ENCODE measurements around the gene KRTAP4-6. TPM values are rescaled to one million over a fixed set of nuclear protein-coding genes. Genes with fewer than 3 reads are reported as not detected.

The KRTAP4-6 gene
- total and polyA plus RNA-seq, 2 of the 8 experiments (the other 6 are each of a cell fraction or from before 2014, with no cell fraction given) = not detected

DNA sequence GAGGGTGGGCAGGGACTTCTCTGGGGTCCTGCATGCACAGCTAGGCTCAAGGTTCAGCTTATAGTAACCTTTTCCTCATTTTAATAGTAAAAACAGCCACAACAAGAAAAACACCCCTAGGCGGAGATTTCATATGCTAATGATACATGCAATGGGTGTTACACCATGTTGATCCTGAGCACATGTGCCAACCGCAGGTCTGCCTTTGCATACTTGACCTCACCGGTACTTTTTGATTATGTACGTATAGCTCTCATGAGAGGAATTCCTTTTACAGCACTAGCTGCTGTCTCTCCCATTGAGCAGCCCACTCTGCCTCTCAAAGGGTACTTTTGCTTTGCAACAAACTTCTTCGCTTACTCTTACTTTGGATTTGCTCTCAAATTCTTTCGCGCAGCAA lies 44.3 kb downstream of the KRTAP4-6 start:
- POLR2A ChIA-PET (ENCODE audit: partially characterized antibody) = no interaction called here
- no peak overlapping the region for H4K5ac ChIP-seq (ENCODE audit: insufficient read length, low read depth, low read length)
- H3K56ac ChIP-seq (replicated peaks; ENCODE audit: insufficient read length, low read depth, low read length) = no peak overlapping the region
- no peak overlapping the region for H3K4me2 ChIP-seq (ENCODE audit: insufficient read depth in 1 of 2, low read depth in 2 of 2, low read length in 2 of 2)
- no peak overlapping the region for H2AK5ac ChIP-seq (ENCODE audit: low read depth, low read length)
- WGBS, 2 experiments (ENCODE audit: extremely low coverage in 1 of 2, insufficient coverage in 1 of 2, insufficient read length in 1 of 2, insufficient replicate concordance in 2 of 2, low coverage in 1 of 2, low lambda C conversion rate in 2 of 2, missing lambda C conversion rate in 1 of 2) = 86% methylated on average over 7 of the region's 7 CpGs; no CpG with 5 or more reads in 1 of the 2 experiments
- H2BK15ac ChIP-seq (ENCODE audit: low read length) = no peak overlapping the region
- H3K4me3 ChIP-seq (ENCODE audit: extremely low read depth in 1 of 4, insufficient read depth in 2 of 4, low read depth in 3 of 4, low read length in 4 of 4) = no peak overlapping the region
- H2BK12ac ChIP-seq (ENCODE audit: low read depth, low read length) = no peak overlapping the region
- H3K27me3 ChIP-seq (replicated peaks in 1 of 4; ENCODE audit: control insufficient read depth in 3 of 4, extremely low read depth in 1 of 4, insufficient read depth in 3 of 4, low read length in 3 of 4) = no peaks in the 10 kb centered on the region
- no peak overlapping the region for H3K4ac ChIP-seq (replicated peaks; ENCODE audit: insufficient read length, low read depth, low read length)
- no peaks in the 10 kb centered on the region for H3K36me3 ChIP-seq (ENCODE audit: control insufficient read depth in 2 of 4, insufficient read depth in 4 of 4, low read length in 3 of 4)
- no peaks in the 10 kb centered on the region for H3K79me1 ChIP-seq (ENCODE audit: low read depth, low read length)
- no peak overlapping the region for H4K8ac ChIP-seq (ENCODE audit: extremely low read depth, insufficient read depth, low read length)
- H2BK120ac ChIP-seq (replicated peaks; ENCODE audit: low read depth, low read length) = no peak overlapping the region
- no peak overlapping the region for H3K9ac ChIP-seq (replicated peaks in 1 of 4; ENCODE audit: extremely low read depth in 1 of 4, low read depth in 3 of 4, low read length in 3 of 4)
- H2BK20ac ChIP-seq (ENCODE audit: low read length) = no peak overlapping the region
- H3K27ac ChIP-seq (ENCODE audit: low read depth, low read length) = no peak overlapping the region
- no peak overlapping the region for H2BK5ac ChIP-seq (ENCODE audit: low read depth, low read length)
- no peaks in the 10 kb centered on the region for H3K23me2 ChIP-seq (ENCODE audit: low read depth, low read length)
- no peak for DNase-seq (ENCODE audit: low read depth in 1 of 2, low spot score in 2 of 2)
- H2AFZ ChIP-seq (ENCODE audit: low read length) = no peak overlapping the region
- no peaks in the 10 kb centered on the region for H4K20me1 ChIP-seq (replicated peaks in 1 of 2; ENCODE audit: control insufficient read depth in 1 of 2, insufficient read depth in 2 of 2, low read length in 2 of 2)
- no peak overlapping the region for H4K91ac ChIP-seq (replicated peaks; ENCODE audit: insufficient read length, low read length)
- no peaks in the 10 kb centered on the region for H3K4me1 ChIP-seq (replicated peaks in 1 of 4; ENCODE audit: control insufficient read depth in 3 of 4, insufficient read depth in 4 of 4, low read length in 3 of 4)
- no peaks in the 10 kb centered on the region for H3K79me2 ChIP-seq (ENCODE audit: control insufficient read depth in 1 of 2, insufficient read depth in 2 of 2, low read length in 2 of 2)
- peaks cover 3 to 6% of the 10 kb centered on the region in 2 experiments; a peak in 1 of 4 replicates for H3K9me3 ChIP-seq (ENCODE audit: insufficient read depth in 2 of 2, low read depth in 1 of 2, low read length in 1 of 2)
- no peak for FAIRE-seq
- H3K14ac ChIP-seq (ENCODE audit: insufficient read length) = no peak overlapping the region
- CTCF ChIA-PET (ENCODE audit: partially characterized antibody) = no interaction called here
- H3K23ac ChIP-seq (ENCODE audit: insufficient read length) = no peak overlapping the region
- H3K18ac ChIP-seq (ENCODE audit: extremely low read depth, low read length) = no peak overlapping the region
- TF ChIP-seq CBX5 (IDR thresholded peaks at IDR 0.05; ENCODE audit: low read depth, low read length) (no peak), SP4 (IDR thresholded peaks at IDR 0.05; ENCODE audit: low read length) (no peak), POLR2A (IDR thresholded peaks at IDR 0.05; ENCODE audit: control extremely low read depth in 1 of 2, low read depth in 2 of 2, low read length in 2 of 2) (no peak), KDM1A (IDR thresholded peaks at IDR 0.05; ENCODE audit: borderline replicate concordance, low read length) (no peak)

Measured in H1 (cell line).